ENCODE measurements around the gene GRID1. TPM values are rescaled to one million over a fixed set of nuclear protein-coding genes. Genes with fewer than 3 reads are reported as not detected.

GRID1 gene
- polyA plus RNA-seq, 1 of the 3 experiments (the other 2 are of a cell fraction) = 0.13 TPM

- Histone ChIP-seq H3K4me1 (ENCODE audit: control insufficient read depth in 1 of 2, insufficient read depth in 2 of 2, low read depth in 1 of 2, low read length in 1 of 2) (no peaks in the 10 kb centered on the region), H3K9me3 (no peaks in the 10 kb centered on the region)
These were observed 669.7 kb downstream of the GRID1 start for GRCh38 chr10:85696893-85697292.

GRCh38 chr10:85682621-85683020 lies 684.0 kb downstream of the GRID1 start:
- Histone ChIP-seq H3K4me1 (ENCODE audit: control insufficient read depth in 1 of 2, insufficient read depth in 2 of 2, low read depth in 1 of 2, low read length in 1 of 2) (no peaks in the 10 kb centered on the region; a peak in 1 of 4 replicates), H3K79me2 (ENCODE audit: insufficient read depth) (no peaks in the 10 kb centered on the region), H3K27ac (ENCODE audit: low read depth in 2 of 2, low read length in 1 of 2) (no peak overlapping the region), H3K4me3 (ENCODE audit: low read depth in 2 of 2, low read length in 1 of 2) (no peak overlapping the region), H3K9me3 (0 out of 2 replicates have a peak, but pooled peaks cover 8% of the 10 kb centered on the region), H3K27me3 (ENCODE audit: insufficient read depth) (no peaks in the 10 kb centered on the region), H3K9ac (no peak overlapping the region), H3F3A (replicated peaks; ENCODE audit: insufficient read depth) (no peaks in the 10 kb centered on the region), H3K9me2 (no peaks in the 10 kb centered on the region), H2AFZ (ENCODE audit: low read depth) (no peak overlapping the region), H4K20me1 (ENCODE audit: insufficient read depth) (no peaks in the 10 kb centered on the region), H3K4me2 (no peak overlapping the region), H3K36me3 (replicated peaks in 1 of 2; ENCODE audit: control insufficient read depth in 1 of 2, insufficient read depth in 2 of 2, low read length in 1 of 2) (no peaks in the 10 kb centered on the region)
- TF ChIP-seq MEF2A (IDR thresholded peaks at IDR 0.05; ENCODE audit: borderline replicate concordance, low read depth) (no peak), NRF1 (IDR thresholded peaks at IDR 0.05; ENCODE audit: low read depth, low read length) (no peak), JUND (IDR thresholded peaks at IDR 0.05) (no peak), CTCF (IDR thresholded peaks at IDR 0.05) (no peak), SMC3 (IDR thresholded peaks at IDR 0.05; ENCODE audit: low read depth, low read length) (no peak), TAF1 (IDR thresholded peaks at IDR 0.05; ENCODE audit: borderline replicate concordance, low read depth, low read length) (no peak), ELF1 (IDR thresholded peaks at IDR 0.05) (no peak), MXI1 (IDR thresholded peaks at IDR 0.05; ENCODE audit: low read depth, low read length) (no peak), RAD21 (IDR thresholded peaks at IDR 0.05; ENCODE audit: low read length) (no peak), TCF12 (IDR thresholded peaks at IDR 0.05) (no peak), GATA2 (CRISPR knock-in tag; IDR thresholded peaks at IDR 0.05) (no peak), FOXM1 (IDR thresholded peaks at IDR 0.05; ENCODE audit: low read depth) (no peak), CHD2 (IDR thresholded peaks at IDR 0.05; ENCODE audit: low read length, partially characterized antibody) (no peak), YY1 (IDR thresholded peaks at IDR 0.05; ENCODE audit: low read depth) (no peak), POLR2AphosphoS5 (IDR thresholded peaks at IDR 0.05; ENCODE audit: low read depth, low read length) (no peak), RXRA (IDR thresholded peaks at IDR 0.05; ENCODE audit: borderline replicate concordance, low read depth) (no peak), GABPA (IDR thresholded peaks at IDR 0.05; ENCODE audit: low read depth) (no peak), EZH2phosphoT487 (IDR thresholded peaks at IDR 0.05; ENCODE audit: borderline replicate concordance, low read depth) (no peak)
- TF ChIP-seq, protein P1, sequence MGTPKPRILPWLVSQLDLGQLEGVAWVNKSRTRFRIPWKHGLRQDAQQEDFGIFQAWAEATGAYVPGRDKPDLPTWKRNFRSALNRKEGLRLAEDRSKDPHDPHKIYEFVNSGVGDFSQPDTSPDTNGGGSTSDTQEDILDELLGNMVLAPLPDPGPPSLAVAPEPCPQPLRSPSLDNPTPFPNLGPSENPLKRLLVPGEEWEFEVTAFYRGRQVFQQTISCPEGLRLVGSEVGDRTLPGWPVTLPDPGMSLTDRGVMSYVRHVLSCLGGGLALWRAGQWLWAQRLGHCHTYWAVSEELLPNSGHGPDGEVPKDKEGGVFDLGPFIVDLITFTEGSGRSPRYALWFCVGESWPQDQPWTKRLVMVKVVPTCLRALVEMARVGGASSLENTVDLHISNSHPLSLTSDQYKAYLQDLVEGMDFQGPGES (IDR thresholded peaks at IDR 0.05; ENCODE audit: low read depth, low read length) = no peak
- TF ChIP-seq, protein P2, sequence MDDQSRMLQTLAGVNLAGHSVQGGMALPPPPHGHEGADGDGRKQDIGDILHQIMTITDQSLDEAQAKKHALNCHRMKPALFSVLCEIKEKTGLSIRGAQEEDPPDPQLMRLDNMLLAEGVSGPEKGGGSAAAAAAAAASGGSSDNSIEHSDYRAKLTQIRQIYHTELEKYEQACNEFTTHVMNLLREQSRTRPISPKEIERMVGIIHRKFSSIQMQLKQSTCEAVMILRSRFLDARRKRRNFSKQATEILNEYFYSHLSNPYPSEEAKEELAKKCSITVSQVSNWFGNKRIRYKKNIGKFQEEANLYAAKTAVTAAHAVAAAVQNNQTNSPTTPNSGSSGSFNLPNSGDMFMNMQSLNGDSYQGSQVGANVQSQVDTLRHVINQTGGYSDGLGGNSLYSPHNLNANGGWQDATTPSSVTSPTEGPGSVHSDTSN (IDR thresholded peaks at IDR 0.05) = no peak
- ChIA-PET CTCF (no interaction called here), POLR2A (no interaction called here)
- 40% methylated on average over 1 of the region's 1 CpG for whole genome bisulfite sequencing (ENCODE audit: low lambda C conversion rate)
- DNase-seq = no peak

More at GRCh38 chr10:85696893-85697292, 669.7 kb downstream of the GRID1 start:
- Histone ChIP-seq H3K79me2 (ENCODE audit: insufficient read depth) (no peaks in the 10 kb centered on the region), H3K27me3 (ENCODE audit: insufficient read depth) (no peaks in the 10 kb centered on the region), H3K9me2 (no peaks in the 10 kb centered on the region), H3K9ac (no peak overlapping the region), H4K20me1 (ENCODE audit: insufficient read depth) (no peaks in the 10 kb centered on the region), H3F3A (replicated peaks; ENCODE audit: insufficient read depth) (no peaks in the 10 kb centered on the region), H3K4me2 (no peak overlapping the region), H3K4me3 (ENCODE audit: low read depth in 2 of 2, low read length in 1 of 2) (no peak overlapping the region), H3K27ac (ENCODE audit: low read depth in 2 of 2, low read length in 1 of 2) (no peak overlapping the region), H3K36me3 (replicated peaks in 1 of 2; ENCODE audit: control insufficient read depth in 1 of 2, insufficient read depth in 2 of 2, low read length in 1 of 2) (no peaks in the 10 kb centered on the region), H2AFZ (ENCODE audit: low read depth) (no peak overlapping the region)
- TF ChIP-seq MXI1 (IDR thresholded peaks at IDR 0.05; ENCODE audit: low read depth, low read length) = no peak
- TF ChIP-seq, protein P1 (IDR thresholded peaks at IDR 0.05; ENCODE audit: low read depth, low read length) = no peak
- TF ChIP-seq GABPA (IDR thresholded peaks at IDR 0.05; ENCODE audit: low read depth) = no peak
- no peak for TF ChIP-seq CHD2 (IDR thresholded peaks at IDR 0.05; ENCODE audit: low read length, partially characterized antibody)
- no peak for TF ChIP-seq SIN3A (IDR thresholded peaks at IDR 0.05; ENCODE audit: borderline replicate concordance, low read depth, low read length)
- TF ChIP-seq GATA2 (CRISPR knock-in tag; IDR thresholded peaks at IDR 0.05) = no peak
- TF ChIP-seq EZH2phosphoT487 (IDR thresholded peaks at IDR 0.05; ENCODE audit: borderline replicate concordance, low read depth) = no peak
- POLR2A ChIA-PET = no interaction called here
- no peak for DNase-seq
- CTCF ChIA-PET = interaction anchor here (1.2 kb wide), 1 partner anchor 19 kb away, joined by 3 read pairs; no protein-coding TSS in a partner anchor
- WGBS (ENCODE audit: low lambda C conversion rate) = 69% methylated on average over 1 of the region's 1 CpG
